OCI-LY7 (cell line): ENCODE data around the gene MCM9.
A peak's percentile ranks its signal among the peaks of the same experiment; 100 is the strongest.

ENCODE experiments used
- CTCF ChIP-seq: fragments of 200-600 bp; sonication (generic); conservative IDR thresholded peaks from 2 replicates; pipeline ENCODE4 v1.5.1; 2014; ENCODE audit warnings: mild to moderate bottlenecking, antibody characterized with exemption, low read length, moderate library complexity, mixed read lengths
- EZH2phosphoT487 ChIP-seq: fragments of 200-600 bp; sonication (generic); IDR thresholded peaks from 2 replicates; pipeline ENCODE4 v1.6.1; 2018; ENCODE audit warnings: low read depth, borderline replicate concordance, mild to moderate bottlenecking, mixed run types, antibody characterized with exemption, low read length, moderate library complexity, mixed read lengths

GRCh38 chr6:118896339-118897136 lies 38.4 kb downstream of the MCM9 start:
- peak; percentile 85 for TF ChIP-seq CTCF
- no peak for TF ChIP-seq EZH2phosphoT487
